Activated T-helper 1 cell treated with anti-CD3 and anti-CD28 coated beads, Interleukin-2, amount 50 U/mL, for 16 hours (primary cell): Measurements from ENCODE around the gene REEP6.
"Not testable (repeated sequence)": the region's sequence is repeated elsewhere in the genome, so short reads cannot be mapped to it uniquely, and the experiment has no call there.

Experiments used
- DNase-seq, 2 donors: peaks; one replicate each; pipeline ENCODE4 v3.0.0-alpha.2; 2020; ENCODE audit warnings: low read depth in 1 of 2, low spot score in 1 of 2

Gene REEP6

GRCh38 chr19:1471515-1472160 is 19.3 kb upstream of the REEP6 start:
- DNase-seq, result no peak

- no peak for DNase-seq
Observed at GRCh38 chr19:1472231-1473084, 18.5 kb upstream of the REEP6 start.

GRCh38 chr19:1473085-1473851 is 17.7 kb upstream of the REEP6 start:
- DNase-seq, result no peak

DNA sequence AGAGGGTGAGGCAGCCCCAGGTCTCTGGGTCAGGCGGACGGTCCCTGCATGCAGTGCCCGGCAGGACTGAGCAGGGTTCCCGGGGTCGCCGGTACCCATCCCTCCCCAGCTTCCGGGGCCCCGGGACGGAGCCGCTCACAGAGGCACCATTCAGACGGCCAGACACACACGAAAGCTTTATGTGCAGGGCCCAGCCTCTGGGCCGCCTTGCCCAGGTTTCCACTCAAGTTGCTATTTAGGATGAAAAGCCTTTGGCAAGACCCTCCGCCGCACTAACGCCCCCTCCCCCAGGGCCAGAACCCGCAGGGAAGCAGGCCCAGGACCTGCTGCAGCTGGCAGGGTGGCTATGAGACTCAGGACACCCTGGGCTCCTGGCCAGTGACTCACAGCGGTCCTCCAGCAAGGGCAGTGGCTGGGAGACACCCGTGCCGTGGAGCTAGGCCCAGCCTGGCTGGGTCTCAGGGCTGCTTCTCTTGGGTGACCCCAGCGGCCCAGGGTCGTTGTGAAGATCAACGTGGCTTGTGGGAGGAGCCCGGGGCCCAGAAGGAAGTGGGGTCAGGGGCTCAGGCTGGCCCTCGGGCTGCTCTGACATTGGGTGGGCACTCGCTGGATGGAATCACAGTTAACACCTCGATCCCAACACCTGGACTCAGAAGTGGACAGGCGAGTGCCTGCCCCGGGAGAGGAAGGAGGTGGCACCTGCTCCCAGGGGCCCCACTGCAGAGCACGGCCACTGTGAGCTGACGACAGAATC is 16.8 kb upstream of the REEP6 start:
- no peak for DNase-seq

DNA sequence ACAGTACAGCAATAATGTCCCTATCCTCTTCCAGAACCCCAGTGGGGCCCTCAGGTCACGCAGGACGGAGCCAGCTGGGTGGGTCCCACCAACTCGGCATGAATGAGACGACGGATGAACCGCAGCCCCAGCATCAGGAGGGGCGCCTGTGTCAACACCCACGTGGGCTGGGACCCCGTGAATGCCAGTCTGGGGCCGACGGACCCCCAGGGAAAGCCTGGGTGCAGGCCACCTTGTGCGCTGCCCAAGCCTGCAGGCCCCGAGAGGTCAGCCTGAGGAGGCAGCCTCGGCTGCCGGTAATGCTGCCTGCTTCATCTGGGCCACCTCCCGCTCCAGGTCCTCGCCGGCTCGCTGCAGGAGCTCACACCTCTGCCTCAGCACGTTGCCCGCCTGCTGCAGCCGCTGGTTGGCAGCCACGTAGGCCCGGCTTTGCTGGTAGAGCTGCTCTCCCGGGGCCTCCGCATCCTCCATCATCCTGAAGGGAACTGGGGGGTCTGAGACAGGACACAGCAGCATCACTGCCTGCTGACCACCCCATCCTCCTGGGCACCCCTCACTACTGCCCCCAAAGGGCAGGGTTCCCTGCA is 16.1 kb upstream of the REEP6 start:
- DNase-seq, result no peak

DNA sequence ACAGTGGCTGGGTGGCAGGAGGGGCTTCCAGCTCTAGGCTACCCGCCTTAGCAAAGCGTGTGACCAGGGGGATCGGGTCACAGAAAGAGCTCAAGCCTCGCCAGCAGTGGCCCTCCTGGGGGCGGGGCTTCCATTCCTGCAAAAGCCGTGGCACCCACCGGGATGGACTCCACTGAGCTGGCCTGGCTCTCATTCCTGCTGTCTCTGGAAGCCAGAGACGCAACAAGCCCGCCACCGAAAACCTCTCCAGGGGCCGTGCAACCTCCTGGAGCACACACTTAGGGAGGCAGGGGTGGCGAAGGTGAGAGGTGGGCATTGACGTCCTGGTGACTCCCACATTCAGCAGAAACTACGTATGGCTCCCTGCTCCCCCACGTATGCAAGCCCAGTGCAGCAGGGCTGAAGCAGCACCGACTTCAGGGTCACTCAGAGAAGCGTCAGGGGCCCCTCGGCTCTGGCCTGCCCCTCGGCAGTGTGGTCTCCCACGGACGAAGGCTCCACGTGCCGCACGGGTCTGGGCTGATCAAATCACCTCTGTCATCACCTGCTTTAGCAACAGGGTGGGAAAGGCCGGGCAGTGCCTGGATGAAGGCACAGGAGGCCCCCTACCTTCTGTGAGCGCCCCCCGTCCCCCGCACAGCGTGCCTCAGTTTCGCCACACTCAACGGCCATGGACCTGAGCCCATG is 15.1 kb upstream of the REEP6 start:
- no peak for DNase-seq

GRCh38 chr19:1477056-1477455 is 13.9 kb upstream of the REEP6 start:
- not testable (repeated sequence) for DNase-seq

- DNase-seq, result peak; percentile 84 to 87
Observed at GRCh38 chr19:1478934-1479707, 11.9 kb upstream of the REEP6 start, which contains the start of gene C19orf25. C19orf25 (minus strand) TSS chr19:1479215; CDS start chr19:1478903, 312 bp downstream.

- DNase-seq, result no peak
Observed at GRCh38 chr19:1481224-1481892, 9.6 kb upstream of the REEP6 start.

DNA sequence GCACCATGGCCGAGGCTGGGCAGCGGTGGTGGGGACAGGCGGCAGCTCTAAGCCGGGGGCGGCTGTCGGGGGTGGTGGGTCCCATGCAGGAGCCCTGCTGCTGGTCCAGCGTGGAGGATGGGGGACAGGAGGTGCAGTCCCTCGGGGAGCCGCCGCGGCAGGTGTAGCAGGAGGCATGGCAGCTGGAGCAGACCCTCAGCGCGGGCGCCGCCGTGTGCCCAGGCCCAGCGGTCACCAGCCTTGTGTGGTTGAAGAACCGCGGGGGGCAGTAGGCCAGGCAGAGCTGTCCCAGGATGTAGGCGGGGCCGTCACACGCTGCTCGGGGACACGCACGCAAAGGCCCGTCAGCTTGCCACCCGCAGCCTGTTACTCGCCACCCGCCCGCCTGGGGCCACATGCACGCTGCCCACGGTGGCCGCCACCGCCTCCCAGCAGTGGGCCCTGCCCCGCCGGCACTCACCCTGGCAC is 9.1 kb upstream of the REEP6 start:
- no peak for DNase-seq

- no peak for DNase-seq
Observed at GRCh38 chr19:1482361-1483130, 8.4 kb upstream of the REEP6 start.

- no peak for DNase-seq
Observed at GRCh38 chr19:1483131-1483978, 7.6 kb upstream of the REEP6 start.

GRCh38 chr19:1483979-1484428 is 7.0 kb upstream of the REEP6 start:
- no peak for DNase-seq

DNA sequence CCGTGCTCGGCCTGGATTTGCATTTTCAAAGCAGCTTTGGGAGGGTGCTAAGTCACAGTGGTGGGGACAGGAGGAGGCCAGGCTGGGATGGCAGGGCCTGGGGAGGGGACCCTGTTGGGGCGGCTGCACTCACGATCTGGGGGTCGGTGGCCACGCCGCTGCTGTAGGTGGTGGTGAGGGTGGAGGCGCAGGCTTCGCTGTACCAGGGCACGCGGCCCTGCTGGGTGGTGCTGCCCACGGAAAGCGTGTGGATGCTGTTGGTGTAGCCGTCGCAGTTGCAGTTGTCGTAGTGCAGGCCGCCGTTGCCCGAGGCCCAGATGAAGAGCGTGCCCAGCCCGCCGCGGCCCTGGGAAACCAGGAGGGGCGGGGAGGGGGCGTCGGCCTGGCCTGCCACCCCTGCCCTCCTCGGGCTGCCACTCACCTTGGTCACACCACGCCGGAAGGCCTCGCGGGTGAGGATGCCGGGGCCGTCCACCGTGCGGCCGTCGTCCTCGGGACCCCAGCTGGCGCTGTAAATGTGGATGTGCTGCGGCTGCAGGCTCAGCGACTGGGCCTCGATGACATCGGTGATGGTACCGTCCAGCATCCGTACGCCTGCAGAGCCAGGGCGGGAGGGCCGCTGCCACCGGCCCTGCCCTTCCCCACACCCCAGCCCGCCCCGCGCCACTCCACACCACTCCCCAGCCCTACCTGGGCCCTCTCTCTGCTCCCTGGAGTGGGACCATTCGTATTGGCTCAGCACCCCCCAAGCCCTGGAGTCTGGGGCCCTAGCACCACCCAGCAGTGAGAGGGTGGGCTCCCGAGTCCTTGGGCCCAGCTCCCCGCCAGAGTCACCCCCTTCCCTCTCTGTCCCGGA is 4.0 kb upstream of the REEP6 start:
- DNase-seq, result no peak

GRCh38 chr19:1487576-1488281 is 3.3 kb upstream of the REEP6 start:
- no peak for DNase-seq
